ENCODE results near the gene ARMC10.

ARMC10 gene

GRCh38 chr7:103115771-103116170 lies 40.8 kb downstream of the ARMC10 start:
- no peak for TF ChIP-seq CTCF (IDR thresholded peaks at IDR 0.05)
- H3K27ac ChIP-seq, result no peak overlapping the region
- no peak overlapping the region for H3K4me3 ChIP-seq
- no peak for DNase-seq (ENCODE audit: low spot score)

- Histone ChIP-seq H3K4me3 (no peak overlapping the region), H3K27ac (no peak overlapping the region)
- DNase-seq (ENCODE audit: low spot score), result no peak
- no peak for TF ChIP-seq CTCF (IDR thresholded peaks at IDR 0.05)
Observed at GRCh38 chr7:103116511-103116910, 41.6 kb downstream of the ARMC10 start.

GRCh38 chr7:103116991-103117390 lies 42.1 kb downstream of the ARMC10 start:
- Histone ChIP-seq H3K4me3 (no peak overlapping the region), H3K27ac (no peak overlapping the region)
- TF ChIP-seq CTCF (IDR thresholded peaks at IDR 0.05), result no peak
- DNase-seq (ENCODE audit: low spot score), result no peak

- no peak for DNase-seq (ENCODE audit: low spot score)
- H3K4me3 ChIP-seq, result no peak overlapping the region
- H3K27ac ChIP-seq, result no peak overlapping the region
- no peak for TF ChIP-seq CTCF (IDR thresholded peaks at IDR 0.05)
Observed at GRCh38 chr7:103117465-103117864, 42.5 kb downstream of the ARMC10 start.

- no peak overlapping the region for H3K27ac ChIP-seq
- no peak for DNase-seq (ENCODE audit: low spot score)
- no peak overlapping the region for H3K4me3 ChIP-seq
- no peak for TF ChIP-seq CTCF (IDR thresholded peaks at IDR 0.05)
Observed at GRCh38 chr7:103119791-103120291, 44.9 kb downstream of the ARMC10 start.

GRCh38 chr7:103120362-103120761 lies 45.4 kb downstream of the ARMC10 start:
- no peak for TF ChIP-seq CTCF (IDR thresholded peaks at IDR 0.05)
- DNase-seq (ENCODE audit: low spot score), result no peak
- H3K27ac ChIP-seq, result no peak overlapping the region

GRCh38 chr7:103121641-103122040 lies 46.7 kb downstream of the ARMC10 start:
- no peak for DNase-seq (ENCODE audit: low spot score)
- Histone ChIP-seq H3K27ac (no peak overlapping the region), H3K4me3 (no peak overlapping the region)
- TF ChIP-seq CTCF (IDR thresholded peaks at IDR 0.05), result no peak

More at GRCh38 chr7:103120362-103120761, 45.4 kb downstream of the ARMC10 start:
- no peak overlapping the region for H3K4me3 ChIP-seq

Measured in coronary artery (tissue), 2 donors.